Right ventricle myocardium superior (tissue), 1 donor: ENCODE data around the gene STIP1. TPM values are rescaled to one million over a fixed set of nuclear protein-coding genes. Genes with fewer than 3 reads are reported as not detected.
"Not testable (repeated sequence)": the region's sequence is repeated elsewhere in the genome, so short reads cannot be mapped to it uniquely, and the experiment has no call there.

Experiments used
- ATAC-seq: fragments of 200-7000 bp; cut with Tn5 transposase; one replicate; pipeline ENCODE4 v1.9.1; 2020; ENCODE audit warnings: mild to moderate bottlenecking; ENCODE audit not compliant: poor library complexity
- DNase-seq: peaks from one replicate; pipeline ENCODE4 v3.0.0-alpha.2; 2020
- intact Hi-C: fragments of 100-400 bp; cut with DNase I; formaldehyde crosslinking; loops from one replicate; pipeline ENCODE4 v1.11.2; 2022
- total RNA-seq: library from RNA; stranded (reverse); fragmentation: NEBNext Ultra II Directional; extraction: Animal tissue kit (Norgen Biotek cat#: 25700); gene quantifications from one replicate; pipeline ENCODE4 v1.2.1, GENCODE V29; 2021
- donor health status: DM: no; HTN: yes; CAD: no; lungs with severe emphysema.

STIP1 gene
- total RNA-seq, 1 donor from 2014 or later: 116 TPM

GRCh38 chr11:64241491-64242374 lies 55.8 kb downstream of the STIP1 start:
- intact Hi-C loops: no loop called here
- ATAC-seq (peak; percentile 3), DNase-seq (peak; percentile 67)

DNA sequence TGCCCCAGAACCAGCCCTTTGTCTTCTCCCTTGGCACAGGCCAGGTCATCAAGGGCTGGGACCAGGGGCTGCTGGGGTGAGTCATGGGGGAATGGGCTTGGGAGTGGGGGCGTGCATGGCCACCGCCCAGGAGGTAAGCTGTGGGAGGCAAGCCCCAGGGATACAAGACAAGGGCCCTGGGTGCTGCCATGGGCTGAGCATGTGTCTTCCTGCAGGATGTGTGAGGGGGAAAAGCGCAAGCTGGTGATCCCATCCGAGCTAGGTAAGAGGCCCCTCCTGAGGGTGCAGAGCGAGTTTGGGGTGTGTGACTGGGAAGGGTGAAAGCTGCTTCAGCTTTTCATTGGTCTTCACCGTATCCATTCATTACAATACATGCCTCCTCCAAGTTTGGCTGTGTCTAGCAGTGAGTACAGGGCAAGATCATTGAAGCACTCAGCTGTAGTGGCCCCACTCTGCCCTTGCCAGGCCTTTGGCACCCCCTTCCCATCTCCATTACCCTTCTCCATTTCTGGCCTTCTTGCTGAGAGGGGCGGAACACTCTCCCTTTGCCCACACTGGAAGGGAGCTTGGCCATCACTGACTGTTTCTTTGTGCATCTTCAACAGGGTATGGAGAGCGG lies 57.4 kb downstream of the STIP1 start:
- intact Hi-C loops: no loop called here
- ATAC-seq (no peak), DNase-seq (no peak)

GRCh38 chr11:64244107-64244506 lies 58.1 kb downstream of the STIP1 start:
- ATAC-seq: no peak
- no peak for DNase-seq
- intact Hi-C loops: no loop called here

DNA sequence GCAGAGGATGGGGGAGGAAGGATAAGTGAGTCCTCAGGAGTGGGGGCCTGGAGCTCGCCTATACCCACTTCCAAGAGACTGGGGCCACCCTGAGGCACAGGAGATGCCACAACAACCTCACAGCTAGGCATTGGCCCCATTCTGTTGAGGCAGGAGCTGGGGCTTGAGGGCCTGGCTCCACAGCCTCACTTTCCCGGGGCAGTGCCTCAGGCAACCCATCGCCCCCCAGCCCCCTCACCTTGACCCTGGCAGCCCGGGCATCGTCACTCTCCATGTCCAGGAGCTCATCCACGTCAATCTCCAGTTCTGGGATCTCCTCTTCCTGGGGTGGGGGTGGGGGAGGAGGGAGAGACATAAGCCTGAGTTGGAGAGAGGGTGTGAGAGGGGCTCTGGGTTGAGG lies 59.0 kb downstream of the STIP1 start:
- no peak for DNase-seq
- ATAC-seq: no peak
- intact Hi-C loops: no loop called here

GRCh38 chr11:64245401-64245796 lies 59.4 kb downstream of the STIP1 start:
- no peak for DNase-seq
- intact Hi-C loops: no loop called here
- no peak for ATAC-seq

DNA sequence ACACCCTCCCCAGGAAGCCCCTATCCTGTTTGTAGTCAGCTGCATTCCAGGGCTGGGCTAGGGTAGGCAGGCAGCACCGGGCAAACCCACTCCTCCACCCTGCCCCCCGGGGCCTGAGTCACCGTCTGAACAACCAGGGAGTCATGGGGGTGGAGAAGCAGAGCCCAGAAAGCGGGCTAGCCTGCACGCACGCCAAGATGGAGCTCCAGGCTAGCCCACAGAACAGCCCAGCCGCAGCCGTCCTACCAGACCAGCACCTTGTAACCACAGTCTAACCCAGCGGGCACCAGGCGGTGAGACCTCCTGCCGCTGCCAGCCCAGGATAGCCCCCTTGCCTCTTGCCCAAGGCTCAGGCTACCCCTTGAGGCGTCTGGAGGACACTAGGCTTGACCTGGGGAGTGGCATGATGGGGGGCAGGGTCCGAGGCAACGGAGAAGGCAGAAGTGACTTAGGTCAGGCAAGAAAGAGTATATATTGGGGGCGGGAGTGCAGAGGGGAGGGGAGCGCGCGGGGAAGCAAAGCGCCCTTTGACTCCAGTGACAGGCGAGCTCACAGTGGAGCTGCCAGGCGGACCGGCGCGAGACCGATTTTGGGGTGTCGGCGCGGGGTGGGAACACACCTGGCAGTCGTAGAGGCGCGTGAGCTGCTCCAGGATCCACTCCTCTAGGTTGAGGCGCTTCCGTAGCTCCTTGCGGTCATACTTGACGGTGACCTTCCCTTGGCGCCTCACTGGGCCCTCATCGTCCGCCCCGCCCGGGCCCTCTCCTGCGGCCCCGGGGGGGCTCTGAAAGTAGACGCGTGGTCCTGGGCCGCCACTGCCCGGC lies 60.0 kb downstream of the STIP1 start:
- intact Hi-C loops: no loop called here
- no peak for ATAC-seq

GRCh38 chr11:64246621-64246870 lies 60.6 kb downstream of the STIP1 start:
- ATAC-seq, DNase-seq, intact Hi-C loops: not testable (repeated sequence)

More for the DNA sequence above, 60.0 kb downstream of the STIP1 start:
- peak; percentile 80 for DNase-seq

- intact Hi-C loops: no loop called here
- DNase-seq (peak; percentile 94), ATAC-seq (peak; percentile 80)
Measured at GRCh38 chr11:64246871-64247728, 61.1 kb downstream of the STIP1 start, which contains the start of gene PPP1R14B. Gene PPP1R14B (minus strand): TSS chr11:64246943. CDS start chr11:64246673, 270 bp downstream.

DNA sequence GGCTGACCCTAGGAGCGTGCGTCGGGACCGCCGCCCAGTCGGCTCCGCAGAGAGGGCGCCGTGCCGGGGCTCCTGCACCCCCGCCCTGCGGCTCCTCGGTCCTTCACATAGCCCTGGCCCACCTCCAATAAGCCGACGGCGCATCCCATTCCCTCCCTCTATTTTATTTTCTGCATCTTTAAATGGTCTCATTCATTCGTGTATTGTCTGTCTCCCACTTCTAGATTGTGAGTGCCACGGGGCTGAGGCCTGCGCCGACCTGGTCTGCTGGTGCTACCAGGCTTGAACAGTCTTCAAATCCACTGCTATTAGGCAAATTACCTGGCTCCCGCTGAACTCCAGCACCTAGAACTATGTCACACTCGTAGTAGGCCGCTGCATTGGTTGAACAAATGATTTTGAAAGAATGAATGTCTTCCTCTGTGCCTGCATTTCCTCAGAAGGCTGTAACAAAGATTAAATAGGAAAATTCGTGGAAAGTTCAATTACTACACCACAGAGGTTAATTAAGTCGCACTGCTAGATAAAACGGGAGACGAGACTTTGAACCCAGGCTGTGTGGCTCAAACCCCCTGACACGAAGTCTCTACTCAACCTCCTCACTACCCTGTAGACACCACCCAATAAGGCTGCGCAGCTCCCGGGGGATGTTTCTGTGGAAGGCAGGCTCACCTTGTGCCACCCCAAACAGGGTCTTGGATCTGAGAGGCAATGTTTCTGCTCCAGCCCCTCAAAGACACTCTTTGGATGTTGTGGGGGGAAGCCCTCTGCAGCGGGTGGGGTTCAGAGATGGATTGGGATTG lies 62.0 kb downstream of the STIP1 start:
- intact Hi-C loops: no loop called here
- peak; percentile 2 for ATAC-seq
- DNase-seq: no peak

- intact Hi-C loops: no loop called here
Measured at GRCh38 chr11:64248578-64248977, 62.6 kb downstream of the STIP1 start.

GRCh38 chr11:64249038-64249437 lies 63.1 kb downstream of the STIP1 start:
- intact Hi-C loops: no loop called here
- DNase-seq: no peak
- ATAC-seq: no peak

More at GRCh38 chr11:64248578-64248977, 62.6 kb downstream of the STIP1 start:
- ATAC-seq (no peak), DNase-seq (no peak)

DNA sequence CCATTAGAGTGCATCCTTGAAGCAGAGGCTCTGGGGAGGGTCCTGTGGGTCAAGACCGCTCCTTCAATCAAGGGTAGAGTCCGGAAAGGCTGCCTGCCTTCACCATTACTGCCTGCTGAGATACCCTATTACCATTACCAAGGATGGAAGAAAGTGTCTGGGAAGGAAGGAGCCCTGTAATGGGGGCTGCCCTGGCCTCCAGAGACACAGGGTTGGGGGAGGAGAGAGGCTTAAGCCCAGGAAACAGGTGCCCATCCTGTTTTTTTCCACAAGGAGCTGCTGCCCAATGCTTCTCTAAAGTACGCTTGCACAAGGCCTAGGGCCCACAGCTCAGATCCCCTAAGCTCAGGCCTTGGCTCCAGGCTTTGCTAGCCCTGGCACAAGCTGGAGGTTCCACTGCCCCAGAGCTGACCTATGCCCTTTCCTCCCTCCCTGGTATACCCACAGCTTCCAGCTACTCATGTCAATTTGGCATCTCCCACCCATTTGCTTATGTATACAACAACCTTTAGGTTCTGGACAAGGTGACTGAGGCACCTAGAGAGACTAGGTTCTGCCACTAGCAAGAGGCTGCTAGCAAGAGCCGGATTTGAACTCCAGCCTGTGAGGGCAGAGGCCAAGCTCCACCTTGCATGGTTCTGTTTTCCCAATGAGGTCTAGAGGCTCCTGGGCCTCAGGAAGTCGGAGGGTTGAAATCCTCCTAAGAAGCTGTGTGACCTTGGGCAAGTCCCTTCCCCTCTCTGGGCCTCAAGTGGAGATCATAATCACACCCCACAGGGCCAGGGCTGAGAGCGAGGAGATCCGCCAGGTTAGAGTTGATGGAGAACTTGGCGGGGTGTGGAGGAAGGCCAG lies 63.8 kb downstream of the STIP1 start:
- ATAC-seq: no peak
- DNase-seq: no peak
- intact Hi-C loops: no loop called here

DNA sequence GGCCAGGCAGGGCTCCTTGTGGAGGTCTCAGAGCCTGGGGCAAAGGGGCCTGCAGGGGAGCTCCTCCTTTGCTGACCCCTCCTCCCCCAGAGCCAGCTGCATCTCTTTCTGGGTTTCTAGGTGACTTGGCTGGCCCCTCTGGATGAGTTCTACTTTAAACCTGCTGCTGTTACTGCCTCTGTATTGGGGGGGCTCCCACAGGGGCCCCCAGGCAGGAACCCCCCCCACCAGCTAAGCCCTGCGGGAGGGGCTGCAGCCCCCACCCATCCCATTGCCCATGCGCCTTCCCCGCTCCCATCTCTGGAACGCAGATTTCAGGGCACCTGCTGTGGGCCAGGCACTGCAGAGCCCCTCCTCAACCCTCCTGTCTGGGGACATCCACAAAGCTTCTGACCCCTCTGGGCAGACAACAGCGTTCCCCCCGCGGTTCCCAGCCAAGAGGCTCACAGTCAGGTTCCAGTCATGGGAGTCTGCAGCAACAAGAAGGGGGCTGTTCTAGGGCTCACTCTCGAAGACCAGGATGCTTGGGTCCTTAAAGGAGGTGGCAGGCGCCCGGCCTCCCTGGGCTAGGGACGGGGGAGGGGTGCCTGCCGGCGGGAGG lies 64.5 kb downstream of the STIP1 start:
- no peak for ATAC-seq
- DNase-seq: no peak
- intact Hi-C loops: no loop called here

DNA sequence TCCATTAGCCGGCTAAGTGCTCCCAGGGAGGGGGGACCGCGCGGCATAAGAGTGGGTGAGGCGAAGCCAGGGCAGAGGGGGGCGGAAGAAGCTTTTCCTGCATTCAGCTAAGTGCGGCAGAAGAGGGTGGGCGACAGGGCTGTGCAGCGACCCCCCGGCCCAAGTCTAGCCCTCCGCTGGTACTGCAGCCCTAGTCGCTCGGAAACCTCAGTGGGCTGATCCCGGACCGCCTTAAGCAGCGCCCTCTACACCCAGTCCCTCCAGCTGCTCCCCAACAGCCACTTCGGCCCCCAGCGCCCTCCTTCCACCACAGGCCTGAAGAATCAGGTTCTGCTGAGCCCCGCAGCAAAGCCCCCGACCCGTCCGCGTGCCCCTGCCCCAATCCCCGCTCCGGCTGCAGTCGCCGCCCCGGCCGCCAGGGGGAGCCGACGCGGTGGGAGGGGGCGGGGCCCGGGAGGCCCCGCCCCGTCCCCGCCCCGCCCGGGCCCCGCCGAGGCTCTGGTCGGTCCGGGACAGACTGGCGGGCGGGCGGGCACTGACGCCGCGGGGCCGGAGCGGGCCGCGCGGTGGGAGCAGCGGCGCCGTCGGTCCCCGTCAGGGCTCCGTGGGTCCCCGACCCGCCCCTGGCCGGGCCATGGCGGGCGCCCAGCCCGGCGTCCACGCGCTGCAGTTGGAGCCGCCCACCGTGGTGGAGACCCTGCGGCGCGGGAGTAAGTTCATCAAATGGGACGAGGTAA lies 65.2 kb downstream of the STIP1 start, which contains the start of gene PLCB3:
Gene PLCB3 (plus strand): TSS at position 515 of the 737 bp plus-strand sequence. CDS start 120 bp downstream, at position 635.
- DNase-seq: peak; percentile 73
- intact Hi-C loops: no loop called here
- ATAC-seq: peak; percentile 65

- ATAC-seq (no peak), DNase-seq (no peak)
- intact Hi-C loops: no loop called here
Measured at GRCh38 chr11:64251753-64252002, 65.7 kb downstream of the STIP1 start.
